Measurements from ENCODE around the gene ZNF366.
A peak's percentile ranks its signal among the peaks of the same experiment; 100 is the strongest.

ZNF366 gene, protein sequence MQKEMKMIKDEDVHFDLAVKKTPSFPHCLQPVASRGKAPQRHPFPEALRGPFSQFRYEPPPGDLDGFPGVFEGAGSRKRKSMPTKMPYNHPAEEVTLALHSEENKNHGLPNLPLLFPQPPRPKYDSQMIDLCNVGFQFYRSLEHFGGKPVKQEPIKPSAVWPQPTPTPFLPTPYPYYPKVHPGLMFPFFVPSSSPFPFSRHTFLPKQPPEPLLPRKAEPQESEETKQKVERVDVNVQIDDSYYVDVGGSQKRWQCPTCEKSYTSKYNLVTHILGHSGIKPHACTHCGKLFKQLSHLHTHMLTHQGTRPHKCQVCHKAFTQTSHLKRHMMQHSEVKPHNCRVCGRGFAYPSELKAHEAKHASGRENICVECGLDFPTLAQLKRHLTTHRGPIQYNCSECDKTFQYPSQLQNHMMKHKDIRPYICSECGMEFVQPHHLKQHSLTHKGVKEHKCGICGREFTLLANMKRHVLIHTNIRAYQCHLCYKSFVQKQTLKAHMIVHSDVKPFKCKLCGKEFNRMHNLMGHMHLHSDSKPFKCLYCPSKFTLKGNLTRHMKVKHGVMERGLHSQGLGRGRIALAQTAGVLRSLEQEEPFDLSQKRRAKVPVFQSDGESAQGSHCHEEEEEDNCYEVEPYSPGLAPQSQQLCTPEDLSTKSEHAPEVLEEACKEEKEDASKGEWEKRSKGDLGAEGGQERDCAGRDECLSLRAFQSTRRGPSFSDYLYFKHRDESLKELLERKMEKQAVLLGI

DNA sequence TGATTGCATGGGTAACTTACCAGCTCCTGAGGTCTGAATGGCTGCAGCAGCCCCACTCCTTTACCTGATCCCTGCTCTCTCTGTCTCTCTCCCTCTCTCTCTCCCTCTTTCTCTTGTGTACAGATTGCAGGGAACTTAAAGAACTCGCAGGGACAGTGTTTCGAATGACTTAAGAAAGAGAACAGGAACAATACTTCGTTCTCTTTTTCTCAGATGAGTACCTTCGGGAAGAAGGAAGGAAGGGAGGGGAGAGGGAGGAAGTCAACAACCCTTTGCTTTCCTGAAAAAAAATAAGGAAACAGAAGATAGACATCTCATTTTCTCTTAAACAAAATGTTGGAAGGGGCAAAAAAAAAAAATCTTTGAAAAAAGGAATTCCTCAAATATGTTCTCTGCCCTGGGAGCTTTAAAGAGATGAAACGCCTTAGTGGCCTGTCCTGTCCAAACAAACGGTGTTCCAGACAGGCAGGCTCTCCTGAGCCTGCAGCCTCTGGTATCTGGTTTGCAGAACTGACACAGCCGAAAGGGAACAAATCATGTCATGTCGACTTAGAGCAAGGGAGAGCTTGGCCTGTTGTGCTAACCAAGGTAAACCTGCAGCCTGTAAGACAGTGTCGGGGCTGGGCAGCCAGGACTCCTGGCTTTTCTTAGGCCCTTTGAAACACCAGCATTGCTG lies at the start of gene ZNF366:
Gene ZNF366 (minus strand): TSS at position 180 of the 676 bp plus-strand sequence. CDS start 45,914 bp downstream, outside the sequence.
- no peak for DNase-seq (ENCODE audit: low read depth)

DNA sequence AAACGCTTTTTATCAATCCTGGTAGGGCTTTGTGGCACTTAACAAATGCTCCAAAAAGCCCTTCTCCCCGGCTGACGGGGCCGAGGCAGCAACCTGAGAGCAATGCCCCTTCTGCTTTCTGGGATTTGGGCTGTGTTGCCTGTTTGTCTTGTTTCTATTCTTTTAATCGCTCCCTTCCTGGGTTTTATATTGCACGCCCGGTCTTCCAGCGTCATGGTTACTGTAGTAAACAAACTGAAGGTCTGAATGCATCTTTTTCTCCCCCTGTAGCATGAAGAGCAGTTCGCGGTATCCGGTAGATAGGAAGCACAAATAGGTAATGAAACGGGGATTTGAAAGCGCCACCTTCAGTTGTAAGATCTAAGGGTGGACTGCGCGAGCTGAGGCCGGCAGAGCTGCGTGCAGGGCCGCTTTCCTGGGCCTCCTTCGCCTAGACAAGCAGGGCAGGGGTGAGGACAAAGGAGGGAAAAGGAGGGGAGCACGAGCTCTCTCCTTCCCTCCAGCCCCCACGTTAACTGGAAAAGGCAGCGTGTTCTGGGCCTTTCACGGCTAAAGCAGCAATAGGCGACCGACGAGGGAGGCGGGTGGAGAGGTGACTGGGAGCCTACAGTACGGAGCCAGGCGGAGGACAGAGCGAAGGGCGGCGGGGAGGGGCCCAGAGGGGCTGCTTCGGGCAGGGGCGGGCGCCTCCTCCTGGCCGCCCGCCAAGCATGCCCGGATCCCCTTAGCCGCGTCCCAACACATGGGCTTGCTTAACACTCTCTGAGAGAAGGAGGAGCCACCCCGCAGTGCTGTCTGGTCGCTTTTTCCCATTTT lies 49.3 kb upstream of the ZNF366 start:
- DNase-seq (ENCODE audit: low read depth): peak; percentile 56

DNA sequence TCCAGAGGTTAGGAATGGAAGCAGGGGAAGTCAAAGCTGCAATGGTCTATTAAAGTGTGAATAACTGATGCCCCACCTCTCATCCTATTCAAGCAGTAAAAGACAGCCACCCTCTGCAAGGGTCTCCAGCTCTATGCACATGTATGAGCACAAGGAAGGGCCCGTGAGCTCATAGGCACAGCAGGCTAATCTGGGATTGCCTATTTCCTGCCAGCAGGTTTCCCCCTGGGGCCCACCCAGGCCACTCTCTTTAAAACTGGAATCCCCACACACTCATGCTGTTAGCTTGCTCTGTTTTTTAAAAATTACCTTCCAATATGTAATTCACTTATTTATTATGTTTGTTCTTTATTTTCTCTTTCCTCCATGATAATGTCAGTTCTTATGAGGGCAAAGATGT lies 48.7 kb upstream of the ZNF366 start:
- no peak for DNase-seq (ENCODE audit: low read depth)

DNA sequence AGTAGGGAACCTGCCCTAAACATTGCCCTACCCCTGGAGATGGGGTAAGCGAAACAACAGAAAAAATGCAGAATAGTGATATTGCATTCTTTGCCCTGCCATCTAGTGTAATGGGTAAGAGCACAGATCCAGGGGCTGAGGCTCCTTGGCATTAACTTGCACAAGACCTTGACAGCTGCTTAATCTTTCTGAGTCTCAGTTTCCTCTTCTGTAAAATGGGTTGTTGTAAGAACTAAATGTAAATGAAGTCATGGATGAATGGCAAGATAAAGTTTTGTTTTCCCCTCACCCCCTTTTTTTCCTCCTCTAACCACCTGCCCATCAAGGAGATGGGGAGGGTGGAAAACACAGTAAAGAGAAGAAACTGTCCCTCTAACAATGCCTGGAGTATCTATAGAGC lies 47.7 kb upstream of the ZNF366 start:
- DNase-seq (ENCODE audit: low read depth): no peak

DNA sequence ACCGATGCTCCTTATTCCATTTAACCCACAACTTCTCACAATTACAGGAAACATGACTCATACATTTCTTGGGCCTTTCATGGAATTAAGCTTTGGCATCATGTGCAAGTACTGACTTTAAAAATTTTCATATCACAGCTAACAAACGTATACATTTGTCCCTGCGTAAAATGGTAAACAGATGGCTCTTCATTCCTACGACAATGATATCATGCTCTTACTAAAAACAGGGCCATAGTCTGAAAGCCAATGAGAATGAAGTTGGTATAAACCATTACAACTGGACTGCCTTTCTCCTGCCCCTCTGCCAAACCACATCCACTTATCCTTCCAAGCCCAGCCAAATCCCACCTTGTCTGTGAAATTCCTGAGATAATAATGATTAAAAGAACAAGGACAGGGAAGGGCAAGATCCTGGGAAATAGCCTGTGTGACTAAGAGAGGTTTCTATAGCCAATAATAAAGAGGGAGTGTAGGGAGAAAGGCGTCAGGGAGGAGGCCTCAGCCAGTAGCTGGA lies 44.9 kb upstream of the ZNF366 start:
- DNase-seq (ENCODE audit: low read depth): peak; percentile 48

DNA sequence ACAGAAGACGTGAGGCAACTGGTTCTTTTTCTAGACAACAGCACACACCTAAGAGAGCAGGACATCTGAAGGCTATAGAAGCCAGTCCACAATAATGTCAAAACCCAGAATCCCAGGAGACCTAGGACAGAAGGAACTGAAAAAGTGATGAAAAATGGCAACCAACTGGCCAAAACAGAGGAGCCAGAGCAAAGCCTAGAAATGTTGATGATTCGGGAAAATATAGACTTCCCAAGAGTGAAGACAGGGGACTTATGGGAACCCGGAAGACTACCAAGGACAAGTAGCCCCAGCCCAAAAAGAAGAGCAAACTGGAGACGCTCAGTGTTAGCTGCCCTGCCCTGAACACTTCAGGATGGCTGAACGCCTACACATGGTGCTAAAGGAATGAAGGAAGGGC lies 43.4 kb upstream of the ZNF366 start:
- DNase-seq (ENCODE audit: low read depth): no peak

DNA sequence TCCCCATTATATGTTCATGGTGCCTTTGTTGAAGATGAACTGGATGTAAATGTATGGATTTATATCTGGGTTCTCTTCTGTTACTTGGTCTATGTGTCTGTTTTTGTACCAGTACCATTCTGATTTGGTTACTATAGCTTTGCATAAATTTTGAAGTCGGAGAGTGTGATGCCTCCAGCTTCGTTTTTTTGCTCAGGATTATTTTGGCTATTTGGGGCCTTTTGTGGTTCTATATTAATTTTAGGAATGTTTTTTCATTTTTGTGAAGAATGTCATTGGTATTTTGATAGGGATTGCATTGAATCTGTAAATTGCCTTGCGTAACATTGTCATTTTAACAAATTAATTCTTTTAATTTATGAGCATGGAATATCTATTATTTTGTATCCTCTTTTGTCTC lies 36.6 kb upstream of the ZNF366 start:
- no peak for DNase-seq (ENCODE audit: low read depth)

DNA sequence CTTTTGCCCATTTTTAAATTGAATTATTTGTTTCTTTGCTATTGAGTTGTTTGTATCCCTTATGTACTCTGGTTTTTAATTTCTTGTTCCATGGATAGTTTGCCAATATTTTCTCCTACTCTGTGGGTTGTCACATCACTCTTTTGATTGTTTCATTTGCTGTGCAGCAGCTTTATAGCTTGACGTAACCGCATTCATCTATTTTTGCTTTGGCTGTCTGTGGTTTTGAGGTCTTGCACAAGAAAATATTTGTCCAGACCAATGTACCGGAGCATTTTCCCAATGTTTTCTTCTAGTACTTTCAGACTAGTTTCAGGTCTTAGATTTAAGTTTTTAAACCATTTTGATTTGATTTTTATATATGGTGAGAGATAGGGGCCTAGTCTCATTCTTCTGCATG lies 36.2 kb upstream of the ZNF366 start:
- no peak for DNase-seq (ENCODE audit: low read depth)

DNA sequence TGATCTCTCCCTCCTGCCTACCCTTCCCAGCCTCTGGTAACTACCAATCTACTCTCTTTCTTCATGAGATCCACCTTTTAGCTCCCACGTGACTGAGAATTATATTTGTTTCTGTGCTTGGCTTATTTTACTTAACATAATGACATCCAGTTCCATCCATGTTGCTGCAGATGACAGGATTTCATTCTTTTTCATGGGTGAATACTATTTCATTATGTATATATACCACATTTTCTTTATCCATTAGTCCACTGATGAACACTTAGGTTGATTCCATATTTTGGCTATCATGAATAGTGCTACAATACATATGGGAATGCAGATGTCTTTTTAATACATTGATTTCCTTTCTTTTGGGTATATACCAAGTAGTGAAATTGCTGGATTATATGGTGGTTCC lies 35.5 kb upstream of the ZNF366 start:
- no peak for DNase-seq (ENCODE audit: low read depth)

DNA sequence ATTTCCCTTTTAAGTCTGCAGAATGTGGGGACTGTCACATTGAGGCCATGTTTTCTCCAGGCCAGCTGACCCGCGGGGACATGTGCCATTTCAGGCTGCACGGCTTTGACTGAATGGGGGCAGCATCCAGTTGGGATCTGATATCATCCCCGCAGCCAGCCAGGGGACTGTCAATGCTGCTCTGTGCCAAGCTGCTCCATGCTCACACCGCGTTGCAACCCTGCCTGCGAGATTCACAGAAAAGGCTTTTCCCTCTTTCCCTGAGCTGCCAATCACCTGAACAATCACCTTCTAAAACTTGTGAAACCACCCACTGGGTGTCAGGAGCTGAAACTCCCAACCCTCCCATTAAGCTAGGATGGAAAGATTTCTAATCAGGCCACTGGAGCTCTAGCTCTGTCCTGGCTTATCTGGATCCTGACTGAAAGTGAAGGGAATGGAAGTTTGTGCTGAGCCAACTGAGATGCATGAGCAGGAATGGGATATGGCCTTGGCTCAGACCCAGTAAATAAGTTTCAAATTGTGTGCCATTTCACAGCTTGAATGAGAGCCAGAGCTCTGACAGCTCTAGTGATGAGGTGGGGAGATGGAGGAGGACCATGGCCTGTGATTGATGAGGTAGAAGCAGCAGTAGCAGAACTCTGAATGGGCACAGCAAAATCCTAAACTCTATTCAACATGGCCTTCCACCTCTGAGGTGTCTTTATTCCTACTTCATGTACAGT lies 34.5 kb upstream of the ZNF366 start:
- DNase-seq (ENCODE audit: low read depth): no peak

DNA sequence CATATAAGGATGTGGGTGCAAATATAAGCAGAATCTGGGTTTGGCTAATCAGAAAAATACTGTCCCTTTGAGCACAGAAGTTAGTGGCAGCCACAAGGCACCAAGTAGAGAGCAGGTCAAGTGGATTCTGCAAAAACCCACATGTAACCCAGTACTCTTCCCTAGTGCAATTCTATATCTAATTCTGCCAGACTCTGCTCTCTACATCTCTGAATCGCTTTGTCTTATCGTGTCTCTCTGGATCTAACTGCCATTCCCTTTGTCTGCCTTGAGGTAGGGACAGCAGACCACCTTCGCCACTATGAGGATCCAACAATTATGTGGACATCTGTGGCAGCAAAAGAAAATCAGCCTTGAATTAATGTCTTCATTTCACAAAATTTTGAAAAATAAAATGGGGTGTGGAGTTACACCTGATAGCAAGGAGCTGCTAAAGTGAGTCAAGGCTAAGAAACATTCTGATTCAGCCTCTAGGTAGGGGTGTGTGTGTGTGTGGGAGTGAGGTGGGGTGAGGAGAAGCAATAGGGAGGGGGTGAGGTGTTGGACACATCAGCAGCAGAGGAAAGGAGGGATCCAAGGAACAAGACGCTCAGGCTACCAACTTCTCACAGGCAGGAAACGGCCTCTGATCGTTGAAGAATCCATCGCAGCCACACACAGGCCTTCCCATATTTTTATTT lies 33.7 kb upstream of the ZNF366 start:
- DNase-seq (ENCODE audit: low read depth): no peak

DNA sequence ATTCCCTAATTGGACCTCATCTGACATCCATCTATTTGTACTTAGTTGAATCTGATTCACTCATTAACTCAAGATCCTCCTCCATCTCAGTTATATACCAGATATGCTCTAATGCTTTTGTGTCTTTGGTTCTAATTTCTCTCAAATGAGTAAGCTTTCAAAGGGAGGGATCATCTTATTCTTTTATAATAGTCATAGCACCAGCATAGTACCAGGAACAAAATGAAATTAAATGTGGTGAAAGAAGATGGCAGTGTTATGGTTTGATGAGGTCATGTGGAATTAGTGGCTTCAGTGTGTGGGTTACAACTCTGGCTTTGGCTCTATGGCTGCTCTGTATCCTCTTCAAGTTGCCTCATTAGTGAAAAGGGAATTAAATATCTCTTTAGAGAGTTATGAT lies 32.5 kb upstream of the ZNF366 start:
- no peak for DNase-seq (ENCODE audit: low read depth)

DNA sequence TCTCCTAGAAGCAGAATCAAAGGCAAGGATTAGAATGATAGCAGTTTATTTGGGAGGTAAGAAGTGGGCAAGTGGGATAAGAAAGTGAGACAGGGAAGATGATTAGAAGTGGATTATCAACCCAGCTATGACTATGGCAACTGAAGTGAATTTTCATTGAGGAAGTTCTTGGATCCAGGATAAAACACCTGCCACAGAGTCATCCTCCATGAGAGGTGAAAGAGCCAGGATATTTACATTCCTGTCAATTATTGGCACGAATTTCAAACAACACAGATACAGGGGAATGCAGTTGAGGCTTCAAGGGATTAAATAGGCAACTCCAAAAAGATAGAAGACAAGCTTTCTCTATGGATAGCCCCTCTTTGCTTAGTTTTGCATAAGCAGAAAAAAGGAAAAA lies 31.8 kb upstream of the ZNF366 start:
- DNase-seq (ENCODE audit: low read depth): no peak

DNA sequence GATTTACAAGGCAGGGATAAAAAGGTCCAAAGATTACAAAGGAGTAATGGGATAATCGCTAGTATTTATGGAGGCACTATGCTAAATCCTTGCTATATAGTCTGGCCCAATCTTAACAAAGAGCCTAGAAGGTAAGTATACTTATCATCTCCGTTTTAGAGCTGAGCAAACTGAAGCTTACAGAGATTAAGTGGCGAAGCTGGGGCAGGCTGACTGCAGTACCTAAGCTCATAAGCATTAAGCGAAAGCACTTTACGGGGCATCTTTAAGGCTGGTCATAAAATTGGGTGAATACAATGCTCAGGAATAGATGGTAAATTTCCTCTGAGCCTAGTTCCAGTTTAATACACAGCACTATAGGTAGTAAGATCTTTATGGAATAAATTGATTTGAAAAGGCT lies 30.0 kb upstream of the ZNF366 start:
- no peak for DNase-seq (ENCODE audit: low read depth)

DNA sequence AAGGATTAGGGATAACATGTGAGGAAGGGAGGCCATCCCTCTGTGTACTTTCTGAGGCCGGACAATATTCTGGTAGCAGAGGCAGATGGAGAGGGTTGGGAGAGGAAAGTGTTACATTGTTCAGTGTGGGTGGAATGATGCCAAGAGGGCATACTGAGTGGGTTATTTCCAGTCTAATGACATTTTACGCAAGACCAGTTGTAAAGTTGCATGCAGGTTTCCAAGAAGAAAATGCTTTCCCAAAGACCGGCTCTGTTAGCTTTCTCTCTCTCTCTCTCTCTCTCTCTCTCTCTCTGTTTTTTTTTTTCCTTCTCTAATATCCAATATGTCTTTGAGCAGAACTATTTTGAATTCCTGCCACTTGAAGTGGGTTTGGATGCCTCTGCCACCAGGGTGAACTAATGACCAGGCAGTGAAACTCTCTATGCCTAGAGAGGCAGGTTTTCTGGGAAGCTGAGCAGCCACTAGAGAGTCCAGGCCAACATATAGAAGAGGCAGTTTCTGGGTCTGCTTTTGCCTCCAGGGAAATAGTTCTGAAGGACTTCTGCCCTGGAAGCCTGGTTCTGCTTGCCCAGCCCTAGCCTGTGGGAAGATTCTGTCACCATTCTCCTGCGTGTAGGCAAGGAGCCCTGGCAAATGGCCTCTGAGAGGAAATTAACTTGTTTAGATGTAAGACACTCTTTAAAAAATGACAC lies 24.4 kb upstream of the ZNF366 start:
- no peak for DNase-seq (ENCODE audit: low read depth)

DNA sequence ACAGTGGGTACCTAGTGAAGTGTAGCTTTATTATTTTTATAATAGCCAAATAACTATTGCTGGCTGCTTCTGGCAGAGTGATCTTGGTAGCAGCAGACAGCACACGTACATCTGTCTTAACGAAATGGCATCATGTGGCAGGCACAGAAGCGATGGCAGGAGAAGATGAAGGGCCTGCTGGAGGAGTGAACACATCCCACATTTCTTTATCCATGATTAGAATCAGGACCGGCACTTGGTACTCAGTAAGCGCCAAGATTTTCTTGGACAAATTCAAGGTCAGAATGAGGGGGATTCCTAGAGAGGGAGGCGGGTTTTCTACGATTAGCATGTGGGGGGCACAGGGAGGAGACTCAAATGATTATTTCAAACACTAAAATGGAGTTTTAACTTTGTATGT lies 23.0 kb upstream of the ZNF366 start:
- no peak for DNase-seq (ENCODE audit: low read depth)

DNA sequence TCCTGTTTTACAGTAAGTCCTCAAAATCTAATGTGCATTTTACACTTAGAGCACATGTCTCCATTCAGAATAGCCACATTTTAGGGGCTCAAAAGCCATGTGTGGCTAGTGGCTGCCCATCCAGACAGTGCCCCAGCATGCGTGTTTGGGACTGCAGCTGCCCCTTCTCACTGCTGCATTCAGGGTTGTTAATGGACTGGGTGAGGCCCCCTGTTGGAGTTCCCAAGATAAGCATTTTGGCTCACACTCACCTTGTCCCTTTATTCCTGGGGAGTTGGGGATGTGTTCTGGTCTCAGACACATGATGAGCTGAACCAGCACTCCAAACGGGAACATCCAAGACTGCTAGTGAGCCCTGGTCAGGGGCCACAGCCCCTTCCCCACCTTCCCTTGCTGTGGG lies 22.2 kb upstream of the ZNF366 start:
- DNase-seq (ENCODE audit: low read depth): no peak

DNA sequence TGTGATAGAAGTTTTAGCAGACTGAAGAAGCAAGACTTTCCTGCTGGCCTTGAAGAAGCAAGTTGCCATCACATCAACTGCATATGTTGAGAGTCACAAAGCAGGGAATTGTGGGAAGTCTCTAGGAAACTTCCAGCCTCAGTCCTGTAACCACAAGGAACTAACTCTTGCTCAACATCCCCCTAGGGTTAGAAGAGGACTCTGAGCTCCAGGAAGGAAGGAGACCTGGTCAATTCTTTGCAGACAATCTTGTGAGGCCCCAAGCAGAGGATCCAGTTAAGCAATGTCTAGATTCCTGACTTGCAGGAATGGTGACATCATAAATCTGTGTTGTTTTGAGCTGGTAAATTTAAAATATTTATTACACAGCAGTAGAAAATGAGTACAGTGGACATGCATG lies 18.6 kb upstream of the ZNF366 start:
- no peak for DNase-seq (ENCODE audit: low read depth)

DNA sequence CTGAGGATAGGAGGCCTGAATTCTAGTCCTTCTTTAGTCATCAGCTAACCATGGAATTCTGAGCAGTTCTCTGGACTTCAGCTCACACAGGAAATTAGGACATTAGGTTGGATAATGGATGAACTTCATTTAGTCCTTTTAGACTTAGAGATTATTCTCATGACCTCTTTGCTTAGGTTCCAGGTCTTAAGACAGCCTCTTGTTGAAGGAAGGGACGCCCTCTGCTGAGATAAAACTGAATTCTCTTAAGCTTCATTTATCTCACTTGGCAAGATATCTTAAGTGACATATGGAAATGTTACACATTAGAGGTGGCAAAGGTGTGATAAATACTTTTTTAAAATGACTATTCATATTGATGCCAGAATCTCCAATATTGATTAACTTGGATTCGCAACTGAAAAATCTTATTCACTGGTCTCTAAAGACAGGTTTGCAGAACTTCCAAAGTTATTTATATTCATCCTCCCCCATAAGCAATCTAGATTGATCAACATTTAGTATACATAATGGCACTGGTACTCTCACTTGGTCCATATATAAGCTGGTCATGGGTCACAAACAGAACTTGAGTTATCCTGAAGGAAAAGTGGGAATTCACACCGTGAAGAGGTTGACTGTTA lies 16.9 kb upstream of the ZNF366 start:
- DNase-seq (ENCODE audit: low read depth): peak; percentile 86

DNA sequence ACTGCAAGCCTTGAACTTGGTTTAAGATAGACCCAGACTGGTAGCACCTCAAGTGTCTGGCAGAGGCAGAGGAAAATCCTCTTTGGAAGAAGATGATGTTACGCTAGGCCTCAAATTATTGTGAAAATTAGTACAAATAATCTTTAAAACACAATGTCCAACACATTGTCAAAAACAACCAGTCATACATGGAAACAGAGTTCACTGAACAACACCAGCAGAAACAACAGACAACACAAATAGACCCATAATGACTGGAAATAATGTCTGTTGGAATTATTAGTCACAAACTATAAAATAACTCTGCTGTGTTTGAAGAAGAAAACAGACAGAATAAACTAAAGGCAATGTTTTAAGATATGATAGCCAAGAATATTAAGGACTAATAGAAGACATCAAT lies 15.4 kb upstream of the ZNF366 start:
- no peak for DNase-seq (ENCODE audit: low read depth)

Measured in fibroblast of the conjunctiva (primary cell).